Pancreas (tissue), 10 donors: ENCODE measurements around the gene ZNF57. TPM values are rescaled to one million over a fixed set of nuclear protein-coding genes. Genes with fewer than 3 reads are reported as not detected.

Source experiments
- ATAC-seq, 4 donors: fragments of 200-7000 bp; cut with Tn5 transposase; one replicate each; pipeline versions ENCODE4 v1.8.0 to v1.9.1; 2020; ENCODE audit warnings: mild to moderate bottlenecking in 4 of 4, moderate library complexity in 4 of 4
- DNase-seq, 6 donors: peaks; one replicate each; pipeline ENCODE4 v3.0.0-alpha.2; 2020
- FAIRE-seq: peaks from 2 replicates; lab custom pipeline; 2012; peaks lifted over from hg19 to GRCh38; lab: Jason Lieb, UNC
- H3K27ac ChIP-seq, 4 donors: fragments of 200-600 bp; sonication (generic); 1 replicate in 3 of 4; 2 replicates in 1 of 4; pipeline versions ENCODE4 v1.5.0 to v1.8.0; 2020
- H3K27me3 ChIP-seq, 4 donors: fragments of 200-600 bp; one replicate each; pipeline ENCODE4 v1.8.0; 2021
- H3K36me3 ChIP-seq, 3 donors: fragments of 200-600 bp; sonication (generic) in 1 of 3; one replicate each; pipeline versions ENCODE4 v1.5.0 to v1.8.0; 2020 to 2021
- H3K4me1 ChIP-seq, 3 donors: fragments of 200-600 bp; one replicate each; pipeline ENCODE4 v1.8.0; 2021
- H3K4me3 ChIP-seq, 4 donors: fragments of 200-600 bp; sonication (generic) in 2 of 4; one replicate each; pipeline versions ENCODE4 v1.5.0 to v1.8.0; 2020 to 2021
- H3K9me3 ChIP-seq, 4 donors: fragments of 200-600 bp; one replicate each; pipeline ENCODE4 v1.8.0; 2021
- WGBS, 2 donors: extraction: QIAGEN DNeasy Blood & Tissue Kit; methylation state at CpG; one replicate each; pipeline ENCODE4 v1.1.7; 2013; 5-methylcytosine and 5-hydroxymethylcytosine counted together
- intact Hi-C, 3 donors: fragments of 100-400 bp; cut with DNase I; formaldehyde crosslinking; loops; one replicate each; pipeline versions ENCODE4 v1.11.1 to v1.14.2; 2022
- polyA plus RNA-seq, 2 donors: library from polyadenylated mRNA; stranded (reverse); fragments of 200-250 nt; gene quantifications; one replicate each; pipeline ENCODE4 v1.2.3, GENCODE V29; 2013
- total RNA-seq, 6 donors: library from RNA; stranded (reverse); fragmentation: NEBNext Ultra II Directional in 4 of 6; extraction: Animal tissue kit (Norgen Biotek cat#: 25700) in 4 of 6; gene quantifications; one replicate each; pipeline versions ENCODE4 v1.2.1 to v1.2.4, GENCODE V29; 2021 to 2023
- TF ChIP-seq, protein P1 (sequence below), 4 donors: fragments of 200-600 bp; sonication (generic) in 3 of 4; IDR thresholded peaks; one replicate each; pipeline versions ENCODE4 v1.5.0 to v1.8.0; 2021; ENCODE audit warnings: antibody characterized with exemption in 4 of 4
- donor health status: healthy with polysubstance abuse.
- donor health status: DM: no; HTN: no; CAD: no; lungs with moderate emphysema.
- donor health status: DM: no; HTN: no; CAD: no.
- donor health status: control.
- donor health status: control.
- donor health status: Bipolar disorder and iron deficiency.
- donor health status: DM: yes; HTN: yes; CAD: no.
- donor health status: DM: no; HTN: no; CAD: no.
- donor health status: DM: no; HTN: no; CAD: no.
- donor health status: DM: yes; HTN: yes; CAD: no.

Gene ZNF57
- total and polyA plus RNA-seq, 8 donors: 1.6 to 3.0 (median 2.1) TPM

DNA sequence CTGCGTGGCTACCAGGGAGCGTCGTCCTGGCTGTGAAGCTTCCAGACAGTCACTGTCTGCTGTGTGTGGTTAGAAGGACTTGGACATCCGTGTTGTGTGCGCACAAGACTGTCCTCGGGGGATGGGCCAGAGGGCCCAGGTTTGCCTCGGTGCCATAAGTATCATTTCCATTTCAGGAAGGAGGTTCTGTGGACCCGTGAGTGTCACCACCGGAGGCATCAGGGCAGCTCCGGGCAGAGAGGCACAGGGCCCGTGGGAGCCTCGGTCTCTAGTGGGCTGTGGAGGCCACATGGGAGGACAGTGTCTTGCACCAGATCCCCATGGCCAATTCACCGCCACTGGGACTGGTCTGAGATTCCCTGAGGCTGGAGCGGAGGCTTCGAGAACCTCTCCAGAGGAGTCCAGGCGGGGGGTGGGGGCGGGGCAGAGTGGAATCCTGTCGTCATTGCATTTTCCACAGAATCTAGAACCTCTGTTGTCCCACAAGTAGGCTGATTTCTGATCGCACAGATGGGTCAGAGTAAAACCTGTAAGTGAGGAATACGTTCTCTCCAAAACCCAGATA is 6.0 kb downstream of the ZNF57 start:
- Histone ChIP-seq H3K9me3 (no peaks in the 10 kb centered on the region), H3K4me1 (peaks cover 0 to 6% (median 0%) of the 10 kb centered on the region in 3 donors), H3K27me3 (no peaks in the 10 kb centered on the region), H3K36me3 (no peaks in the 10 kb centered on the region), H3K4me3 (no peak overlapping the region), H3K27ac (no peak overlapping the region)
- intact Hi-C loops: no loop called here
- FAIRE-seq (no peak), ATAC-seq (no peak), DNase-seq (no peak)
- TF ChIP-seq, protein P1, sequence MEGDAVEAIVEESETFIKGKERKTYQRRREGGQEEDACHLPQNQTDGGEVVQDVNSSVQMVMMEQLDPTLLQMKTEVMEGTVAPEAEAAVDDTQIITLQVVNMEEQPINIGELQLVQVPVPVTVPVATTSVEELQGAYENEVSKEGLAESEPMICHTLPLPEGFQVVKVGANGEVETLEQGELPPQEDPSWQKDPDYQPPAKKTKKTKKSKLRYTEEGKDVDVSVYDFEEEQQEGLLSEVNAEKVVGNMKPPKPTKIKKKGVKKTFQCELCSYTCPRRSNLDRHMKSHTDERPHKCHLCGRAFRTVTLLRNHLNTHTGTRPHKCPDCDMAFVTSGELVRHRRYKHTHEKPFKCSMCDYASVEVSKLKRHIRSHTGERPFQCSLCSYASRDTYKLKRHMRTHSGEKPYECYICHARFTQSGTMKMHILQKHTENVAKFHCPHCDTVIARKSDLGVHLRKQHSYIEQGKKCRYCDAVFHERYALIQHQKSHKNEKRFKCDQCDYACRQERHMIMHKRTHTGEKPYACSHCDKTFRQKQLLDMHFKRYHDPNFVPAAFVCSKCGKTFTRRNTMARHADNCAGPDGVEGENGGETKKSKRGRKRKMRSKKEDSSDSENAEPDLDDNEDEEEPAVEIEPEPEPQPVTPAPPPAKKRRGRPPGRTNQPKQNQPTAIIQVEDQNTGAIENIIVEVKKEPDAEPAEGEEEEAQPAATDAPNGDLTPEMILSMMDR (IDR thresholded peaks at IDR 0.05): no peak
- 88 to 92% methylated on average over 20 of the region's 20 CpGs for WGBS, 2 donors

DNA sequence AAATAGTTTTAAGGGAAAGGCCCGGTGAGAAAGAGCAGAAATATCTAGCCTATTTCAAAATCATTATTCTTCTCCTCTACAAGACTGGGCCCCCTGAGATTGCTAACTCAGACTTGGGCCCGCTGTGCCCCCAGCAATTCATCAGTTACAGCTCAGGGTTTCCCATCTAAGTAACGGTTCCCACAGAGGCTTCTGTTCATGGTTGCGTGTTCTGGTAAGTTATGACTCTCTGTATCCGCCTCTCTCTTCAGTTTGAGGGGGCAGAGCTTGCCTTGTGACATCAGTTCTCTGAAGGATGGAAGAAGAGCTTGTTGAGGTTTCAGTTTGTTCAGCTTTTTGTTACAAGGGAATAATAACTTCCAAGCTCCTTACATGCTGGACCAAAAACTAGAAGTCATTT is 11.6 kb downstream of the ZNF57 start:
- ATAC-seq (no peak), FAIRE-seq (no peak), DNase-seq (no peak)
- H3K4me1 ChIP-seq: no peaks in the 10 kb centered on the region
- 97% methylated on average over 5 of the region's 5 CpGs for WGBS, 2 donors
- intact Hi-C loops: no loop called here
- H3K4me3 ChIP-seq: no peak overlapping the region
- TF ChIP-seq, protein P1 (IDR thresholded peaks at IDR 0.05): no peak
- H3K27me3 ChIP-seq: no peaks in the 10 kb centered on the region
- peaks cover 2 to 10% (median 5%) of the 10 kb centered on the region in 3 donors for H3K36me3 ChIP-seq
- H3K9me3 ChIP-seq: no peaks in the 10 kb centered on the region
- H3K27ac ChIP-seq: no peak overlapping the region

DNA sequence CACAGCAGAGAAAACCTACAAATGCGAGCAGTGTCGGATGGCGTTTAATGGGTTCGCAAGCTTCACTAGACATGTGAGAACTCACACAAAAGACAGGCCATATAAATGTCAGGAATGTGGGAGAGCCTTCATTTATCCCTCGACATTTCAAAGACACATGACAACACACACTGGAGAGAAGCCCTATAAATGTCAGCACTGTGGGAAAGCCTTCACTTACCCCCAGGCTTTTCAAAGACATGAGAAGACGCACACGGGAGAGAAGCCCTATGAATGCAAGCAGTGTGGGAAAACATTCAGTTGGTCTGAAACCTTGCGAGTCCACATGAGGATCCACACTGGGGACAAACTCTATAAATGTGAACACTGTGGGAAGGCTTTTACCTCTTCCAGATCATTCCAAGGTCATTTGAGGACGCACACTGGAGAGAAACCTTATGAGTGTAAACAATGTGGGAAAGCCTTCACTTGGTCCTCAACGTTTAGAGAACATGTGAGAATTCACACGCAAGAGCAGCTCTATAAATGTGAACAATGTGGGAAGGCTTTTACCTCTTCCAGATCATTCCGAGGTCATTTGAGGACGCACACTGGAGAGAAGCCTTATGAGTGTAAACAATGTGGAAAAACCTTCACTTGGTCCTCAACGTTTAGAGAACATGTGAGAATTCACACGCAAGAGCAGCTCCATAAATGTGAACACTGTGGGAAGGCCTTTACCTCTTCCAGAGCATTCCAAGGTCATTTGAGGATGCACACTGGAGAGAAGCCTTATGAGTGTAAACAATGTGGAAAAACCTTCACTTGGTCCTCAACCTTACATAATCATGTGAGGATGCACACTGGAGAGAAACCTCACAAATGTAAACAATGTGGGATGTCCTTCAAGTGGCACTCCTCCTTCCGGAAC is 16.8 kb downstream of the ZNF57 start:
- intact Hi-C loops: no loop called here
- FAIRE-seq (no peak), DNase-seq (no peak), ATAC-seq (no peak)
- peaks cover 0 to under 1% (median 0%) of the 10 kb centered on the region in 3 donors for H3K4me1 ChIP-seq
- TF ChIP-seq, protein P1 (IDR thresholded peaks at IDR 0.05): no peak
- no peaks in the 10 kb centered on the region for H3K27me3 ChIP-seq
- peaks cover 6 to 18% (median 9%) of the 10 kb centered on the region in 3 donors for H3K36me3 ChIP-seq
- H3K9me3 ChIP-seq: no peaks in the 10 kb centered on the region
- H3K27ac ChIP-seq: no peak overlapping the region
- 90 to 91% methylated on average over 16 of the region's 16 CpGs for WGBS, 2 donors
- H3K4me3 ChIP-seq: no peak overlapping the region

DNA sequence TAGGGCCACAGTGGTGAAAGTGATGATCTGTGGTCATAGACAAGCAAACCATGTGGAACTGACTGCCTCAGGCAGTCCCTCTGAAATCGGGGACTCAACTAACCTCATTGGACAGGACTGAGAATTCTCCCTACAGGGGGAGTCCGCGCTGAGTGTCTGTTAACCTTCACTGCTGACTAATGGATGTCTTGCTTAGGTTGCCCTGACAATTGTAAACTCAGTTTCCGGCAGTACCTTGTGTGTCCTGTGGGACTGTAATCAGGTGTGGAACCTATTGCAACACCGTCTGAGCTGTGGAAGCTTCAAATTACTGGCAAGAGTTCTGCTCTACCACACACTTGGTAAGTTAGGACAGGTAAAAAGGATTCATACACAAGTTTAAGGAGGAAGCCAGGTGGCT is 22.3 kb downstream of the ZNF57 start:
- Histone ChIP-seq H3K4me1 (peaks cover 6 to 15% (median 11%) of the 10 kb centered on the region in 3 donors), H3K36me3 (peaks cover 0 to 2% (median 0%) of the 10 kb centered on the region in 3 donors), H3K27me3 (no peaks in the 10 kb centered on the region), H3K9me3 (no peaks in the 10 kb centered on the region), H3K27ac (peak overlapping the region; percentile 40 to 72 (median 65)), H3K4me3 (no peak overlapping the region)
- peak; percentile 87 to 95 (median 89) for ATAC-seq
- intact Hi-C loops: no loop called here
- TF ChIP-seq, protein P1 (IDR thresholded peaks at IDR 0.05): peak in 1 of 4 donors; percentile 10
- DNase-seq: peak in 4 of 6 donors; percentile 37 to 70 (median 64)
- FAIRE-seq: no peak
- 5 to 7% methylated on average over 5 of the region's 5 CpGs for WGBS, 2 donors
